ENCODE data around the gene PCDHA8. TPM values are rescaled to one million over a fixed set of nuclear protein-coding genes. Genes with fewer than 3 reads are reported as not detected.
"Not testable (repeated sequence)": the region's sequence is repeated elsewhere in the genome, so short reads cannot be mapped to it uniquely, and the experiment has no call there.

PCDHA8 gene
- total and polyA plus RNA-seq, 7 donors, result 0.01 to 0.12 TPM; not detected in 5

- H3K36me3 ChIP-seq (ENCODE audit: insufficient read depth in 1 of 2, low read depth in 1 of 2), result no peaks in the 10 kb centered on the region
- 10 to 15% (median 14%) methylated on average over 41 of the region's 41 CpGs for WGBS, 3 donors
- ATAC-seq (no peak), DNase-seq (no peak)
- peaks cover 0 to 11% (median 1%) of the 10 kb centered on the region in 3 donors for H3K27me3 ChIP-seq (ENCODE audit: insufficient read depth in 3 of 3, low read length in 2 of 3)
- no peak within 1 kb of the TSS for H3K4me3 ChIP-seq
- H3K4me1 ChIP-seq, result no peaks in the 10 kb centered on the region
- no peak within 1 kb of the TSS for H3K27ac ChIP-seq
- intact Hi-C loops (cut with DNase I), result no loop called here
- peaks cover 10% of the 10 kb centered on the region for H3K9me3 ChIP-seq
- TF ChIP-seq, protein P1, sequence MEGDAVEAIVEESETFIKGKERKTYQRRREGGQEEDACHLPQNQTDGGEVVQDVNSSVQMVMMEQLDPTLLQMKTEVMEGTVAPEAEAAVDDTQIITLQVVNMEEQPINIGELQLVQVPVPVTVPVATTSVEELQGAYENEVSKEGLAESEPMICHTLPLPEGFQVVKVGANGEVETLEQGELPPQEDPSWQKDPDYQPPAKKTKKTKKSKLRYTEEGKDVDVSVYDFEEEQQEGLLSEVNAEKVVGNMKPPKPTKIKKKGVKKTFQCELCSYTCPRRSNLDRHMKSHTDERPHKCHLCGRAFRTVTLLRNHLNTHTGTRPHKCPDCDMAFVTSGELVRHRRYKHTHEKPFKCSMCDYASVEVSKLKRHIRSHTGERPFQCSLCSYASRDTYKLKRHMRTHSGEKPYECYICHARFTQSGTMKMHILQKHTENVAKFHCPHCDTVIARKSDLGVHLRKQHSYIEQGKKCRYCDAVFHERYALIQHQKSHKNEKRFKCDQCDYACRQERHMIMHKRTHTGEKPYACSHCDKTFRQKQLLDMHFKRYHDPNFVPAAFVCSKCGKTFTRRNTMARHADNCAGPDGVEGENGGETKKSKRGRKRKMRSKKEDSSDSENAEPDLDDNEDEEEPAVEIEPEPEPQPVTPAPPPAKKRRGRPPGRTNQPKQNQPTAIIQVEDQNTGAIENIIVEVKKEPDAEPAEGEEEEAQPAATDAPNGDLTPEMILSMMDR (IDR thresholded peaks at IDR 0.05), result no peak
Measured at GRCh38 chr5:140868721-140869554, 28.0 kb downstream of the PCDHA8 start, which contains the start of gene PCDHA11. PCDHA11 (plus strand) TSS chr5:140868957; CDS start chr5:140869104, 147 bp downstream.

DNA sequence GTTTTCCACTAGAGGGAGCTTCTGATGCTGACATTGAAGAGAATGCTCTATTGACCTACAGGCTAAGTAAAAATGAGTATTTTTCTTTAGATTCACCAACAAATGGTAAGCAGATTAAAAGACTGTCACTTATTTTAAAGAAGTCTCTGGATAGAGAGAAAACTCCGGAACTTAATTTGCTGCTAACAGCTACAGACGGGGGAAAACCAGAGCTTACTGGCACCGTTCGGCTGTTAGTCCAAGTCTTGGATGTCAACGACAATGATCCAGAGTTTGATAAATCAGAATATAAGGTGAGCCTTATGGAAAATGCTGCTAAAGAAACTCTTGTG, 28.5 kb downstream of the PCDHA8 start:
- TF ChIP-seq, protein P1 (IDR thresholded peaks at IDR 0.05), result no peak
- 50 to 54% (median 52%) methylated on average over 5 of the region's 5 CpGs for WGBS, 3 donors
- Histone ChIP-seq H3K27me3 (ENCODE audit: insufficient read depth in 3 of 3, low read length in 2 of 3) (peaks cover 0 to 16% (median 1%) of the 10 kb centered on the region in 3 donors), H3K4me1 (no peaks in the 10 kb centered on the region), H3K27ac (no peak overlapping the region), H3K4me3 (no peak overlapping the region), H3K9me3 (peaks cover 10% of the 10 kb centered on the region), H3K36me3 (ENCODE audit: insufficient read depth in 1 of 2, low read depth in 1 of 2) (no peaks in the 10 kb centered on the region)
- intact Hi-C loops (cut with DNase I), result no loop called here
- no peak for DNase-seq
- no peak for ATAC-seq

- ATAC-seq, result no peak
- TF ChIP-seq, protein P1 (IDR thresholded peaks at IDR 0.05), result no peak
Measured at GRCh38 chr5:140870221-140871201, 29.5 kb downstream of the PCDHA8 start.

GRCh38 chr5:140875085-140876065, 34.4 kb downstream of the PCDHA8 start, which contains the start of gene PCDHA12:
PCDHA12 (plus strand) TSS chr5:140875308; CDS start chr5:140875473, 165 bp downstream.
- ATAC-seq, result no peak
- no peak within 1 kb of the TSS for H3K27ac ChIP-seq
- H3K4me1 ChIP-seq, result no peaks in the 10 kb centered on the region
- H3K4me3 ChIP-seq, result no peak within 1 kb of the TSS
- 12 to 17% (median 16%) methylated on average over 45 to 46 of the region's 47 CpGs for WGBS, 3 donors
- no peaks in the 10 kb centered on the region for H3K36me3 ChIP-seq (ENCODE audit: insufficient read depth in 1 of 2, low read depth in 1 of 2)
- TF ChIP-seq, protein P1 (IDR thresholded peaks at IDR 0.05), result no peak
- intact Hi-C loops (cut with DNase I), result no loop called here
- no peak for DNase-seq
- H3K9me3 ChIP-seq, result peaks cover 5% of the 10 kb centered on the region
- H3K27me3 ChIP-seq (ENCODE audit: insufficient read depth in 3 of 3, low read length in 2 of 3), result peaks cover 0 to 37% (median 2%) of the 10 kb centered on the region in 3 donors

More at GRCh38 chr5:140870221-140871201, 29.5 kb downstream of the PCDHA8 start:
- Histone ChIP-seq H3K4me3 (no peak overlapping the region), H3K36me3 (ENCODE audit: insufficient read depth in 1 of 2, low read depth in 1 of 2) (no peaks in the 10 kb centered on the region), H3K4me1 (no peaks in the 10 kb centered on the region), H3K27me3 (ENCODE audit: insufficient read depth in 3 of 3, low read length in 2 of 3) (peaks cover 0 to 26% (median 3%) of the 10 kb centered on the region in 3 donors), H3K9me3 (peaks cover 10% of the 10 kb centered on the region), H3K27ac (no peak overlapping the region)
- intact Hi-C loops (cut with DNase I), result no loop called here
- 36 to 48% (median 39%) methylated on average over 102 to 114 of the region's 114 CpGs for WGBS, 3 donors
- DNase-seq, result no peak

DNA sequence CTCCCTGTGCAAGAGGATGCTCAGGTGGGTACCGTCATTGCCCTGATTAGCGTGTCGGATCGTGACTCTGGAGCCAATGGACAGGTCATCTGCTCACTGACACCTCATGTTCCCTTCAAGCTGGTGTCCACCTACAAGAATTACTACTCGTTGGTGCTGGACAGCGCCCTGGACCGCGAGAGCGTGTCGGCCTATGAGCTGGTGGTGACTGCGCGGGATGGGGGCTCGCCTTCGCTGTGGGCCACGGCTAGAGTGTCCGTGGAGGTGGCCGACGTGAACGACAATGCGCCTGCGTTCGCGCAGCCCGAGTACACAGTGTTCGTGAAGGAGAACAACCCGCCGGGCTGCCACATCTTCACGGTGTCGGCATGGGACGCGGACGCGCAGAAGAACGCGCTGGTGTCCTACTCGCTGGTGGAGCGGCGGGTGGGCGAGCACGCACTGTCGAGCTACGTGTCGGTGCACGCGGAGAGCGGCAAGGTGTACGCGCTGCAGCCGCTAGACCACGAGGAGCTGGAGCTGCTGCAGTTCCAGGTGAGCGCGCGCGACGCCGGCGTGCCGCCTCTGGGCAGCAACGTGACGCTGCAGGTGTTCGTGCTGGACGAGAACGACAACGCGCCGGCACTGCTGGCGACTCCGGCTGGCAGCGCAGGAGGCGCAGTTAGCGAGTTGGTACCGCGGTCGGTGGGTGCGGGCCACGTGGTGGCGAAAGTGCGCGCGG, 35.7 kb downstream of the PCDHA8 start:
- H3K27me3 ChIP-seq (ENCODE audit: insufficient read depth in 3 of 3, low read length in 2 of 3), result peaks cover 0 to 37% (median 2%) of the 10 kb centered on the region in 3 donors
- 31 to 43% (median 35%) methylated on average over 75 to 80 of the region's 80 CpGs for WGBS, 3 donors
- H3K4me3 ChIP-seq; intact Hi-C loops (cut with DNase I); H3K4me1 ChIP-seq; DNase-seq; H3K36me3 ChIP-seq (ENCODE audit: insufficient read depth in 1 of 2, low read depth in 1 of 2); H3K9me3 ChIP-seq; ATAC-seq; H3K27ac ChIP-seq: not testable (repeated sequence)

Measured in psoas muscle (tissue), 8 donors.